ENCODE results near the gene PNLIP.

PNLIP gene

DNA sequence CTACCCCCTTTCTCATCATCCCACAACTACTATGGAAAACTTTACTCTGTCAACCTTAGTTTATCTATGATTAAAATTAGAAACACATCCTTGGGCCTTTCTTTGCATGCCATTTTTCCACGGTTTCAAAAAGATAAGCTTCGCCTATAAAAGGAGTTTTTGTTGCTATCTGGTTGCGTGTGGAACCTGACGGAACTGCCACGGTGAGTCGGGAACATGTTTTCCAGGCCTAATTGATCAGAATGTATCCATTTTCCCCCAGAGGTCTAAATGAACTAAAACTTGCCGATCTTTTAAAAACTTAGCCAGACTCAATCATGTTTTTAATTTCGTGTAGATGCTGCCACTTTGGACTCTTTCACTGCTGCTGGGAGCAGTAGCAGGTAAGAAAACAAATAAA lies at the start of gene PNLIP:
PNLIP (plus strand) TSS at position 176 of the 400 bp plus-strand sequence; CDS start at position 338, 162 bp downstream.
- no peak for DNase-seq

DNA sequence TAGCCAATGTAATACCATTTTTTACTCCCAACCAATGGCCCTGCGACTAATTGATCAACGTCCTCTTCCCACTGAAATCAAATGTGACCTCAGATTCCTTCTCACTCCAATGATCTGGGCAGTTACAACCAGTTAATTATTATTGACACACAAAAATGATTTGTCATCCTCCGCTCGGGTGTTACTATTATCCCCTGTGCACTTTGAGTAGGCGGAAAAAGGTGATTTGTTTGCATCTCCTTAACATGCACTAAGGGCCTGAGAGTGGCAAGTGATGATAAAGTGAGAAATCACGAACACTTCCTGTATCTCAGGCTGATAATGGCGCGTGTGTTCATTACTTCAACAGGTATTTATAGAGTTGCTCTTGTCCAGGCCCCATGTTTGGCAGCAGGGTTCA lies 40.9 kb upstream of the PNLIP start:
- DNase-seq = no peak

DNA sequence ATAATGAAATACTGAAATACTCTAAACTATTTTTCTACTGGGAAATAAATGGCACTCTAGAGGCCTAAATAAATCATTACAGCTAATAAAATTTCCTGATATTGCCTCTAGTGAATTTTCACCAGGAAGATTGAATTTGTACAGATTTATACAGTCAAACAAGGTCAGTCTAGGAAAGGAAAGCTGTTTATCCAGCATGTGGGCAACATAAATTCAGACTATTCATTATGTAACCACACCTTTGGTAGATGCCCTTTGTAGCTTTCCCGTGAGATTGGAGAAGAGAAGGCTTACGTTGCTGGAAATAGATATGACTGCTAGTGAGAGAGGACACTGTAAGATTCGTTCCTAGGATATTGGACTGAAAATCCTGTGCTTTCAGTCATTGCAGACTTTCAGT lies 35.2 kb upstream of the PNLIP start:
- DNase-seq = no peak

DNA sequence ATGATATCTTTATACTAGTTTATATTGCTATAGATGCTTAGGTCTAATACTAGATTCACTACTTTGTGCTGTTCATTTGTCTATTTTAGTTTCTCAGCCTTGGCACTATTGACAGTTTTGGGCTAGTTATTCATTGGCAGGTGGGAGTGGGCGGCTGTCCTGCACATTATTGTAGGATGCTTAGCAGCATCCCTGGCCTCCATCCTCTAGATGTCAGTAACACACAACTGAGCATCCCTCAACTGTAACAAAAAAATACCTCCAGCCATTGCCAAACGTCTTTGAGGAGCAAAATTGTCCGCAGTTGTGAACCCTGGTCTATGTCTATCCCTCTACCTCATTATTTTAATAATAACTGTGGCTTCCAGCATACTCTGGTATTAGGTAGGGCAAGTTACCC lies 34.4 kb upstream of the PNLIP start:
- no peak for DNase-seq

DNA sequence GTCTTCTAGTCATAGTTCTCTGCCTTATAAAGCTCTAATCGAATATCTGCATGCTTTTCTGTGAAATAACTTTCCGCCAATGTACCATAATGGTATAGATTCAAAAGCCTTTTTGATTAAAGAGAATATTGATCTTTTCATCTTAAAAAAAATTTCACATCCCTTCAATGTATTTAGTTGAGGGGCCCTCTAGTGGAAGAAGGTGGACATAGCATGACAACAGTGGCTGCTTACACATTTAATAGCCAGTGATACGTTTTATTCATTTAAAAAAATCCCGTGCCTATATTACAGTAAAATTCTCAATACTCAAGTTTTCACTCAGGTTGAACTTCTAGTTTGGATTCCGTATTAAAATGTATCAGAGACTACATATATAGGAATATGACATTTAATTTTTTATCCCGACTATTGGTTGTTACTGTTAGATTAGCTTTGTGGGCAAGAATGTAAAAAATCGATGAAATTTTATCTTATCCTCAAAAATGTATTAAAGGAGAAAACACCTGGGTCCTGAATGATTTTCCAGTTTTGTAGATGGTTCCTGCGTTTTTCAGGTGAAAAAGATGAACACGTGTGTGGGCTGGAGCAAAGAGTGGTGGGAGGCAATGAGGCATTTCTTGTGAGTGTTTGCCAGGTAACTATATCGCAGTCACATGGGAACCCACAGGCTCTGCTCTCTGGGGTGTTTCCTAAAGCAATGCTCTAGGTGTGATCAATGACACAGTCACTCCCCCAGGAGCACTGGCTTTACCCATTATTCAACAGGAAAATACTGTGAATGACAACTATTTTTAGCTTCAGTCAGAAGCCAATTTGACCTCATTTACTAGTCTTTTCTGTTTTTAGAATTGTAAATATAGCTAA lies 24.1 kb upstream of the PNLIP start:
- DNase-seq = no peak

DNA sequence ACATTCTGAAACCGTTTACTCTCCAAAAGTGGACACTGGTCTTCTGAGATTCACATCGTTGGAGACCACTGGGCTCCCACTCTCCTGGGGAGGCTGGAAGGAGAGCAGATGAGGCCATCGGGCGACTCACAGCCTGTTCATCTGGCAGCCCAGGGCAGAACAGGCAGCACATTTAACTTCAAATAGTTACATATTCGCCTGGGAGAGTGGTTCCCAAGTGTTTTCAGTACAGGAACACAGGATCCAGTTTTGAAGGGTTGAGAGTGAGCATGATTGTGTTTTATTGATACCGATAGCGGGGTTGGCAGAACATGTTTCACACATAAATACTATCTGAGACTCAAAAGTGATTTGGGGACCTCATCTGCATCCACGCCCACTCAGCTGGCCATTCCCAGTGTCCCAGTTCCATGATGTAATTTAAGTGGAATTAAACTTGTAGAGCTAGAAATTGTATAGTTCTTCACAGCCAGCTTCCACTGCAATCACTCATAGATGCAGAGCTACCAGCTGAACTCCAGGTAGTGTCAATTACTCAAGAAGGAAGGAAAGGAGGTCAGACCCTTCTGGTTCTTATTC lies 22.8 kb upstream of the PNLIP start:
- no peak for DNase-seq

- DNase-seq = no peak
Observed at GRCh38 chr10:116524736-116525135, 21.0 kb upstream of the PNLIP start.

DNA sequence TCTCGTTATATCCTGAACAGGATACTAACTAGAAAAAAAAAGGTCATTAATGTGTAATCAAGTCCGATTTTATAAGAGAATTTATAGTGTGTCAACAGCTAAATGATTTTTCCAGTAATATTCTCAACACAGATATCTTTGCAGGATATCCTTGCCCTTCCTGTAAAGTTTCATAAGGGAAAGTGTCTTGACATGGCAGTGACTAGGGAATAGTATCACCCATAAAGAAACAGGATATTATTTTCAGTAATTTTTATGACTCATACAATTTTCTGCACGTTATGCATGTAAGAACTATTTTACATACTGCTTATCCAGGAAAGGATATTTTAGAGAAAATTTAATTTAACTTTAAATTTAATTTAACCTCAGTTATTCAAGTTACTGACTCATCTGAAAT lies 19.5 kb upstream of the PNLIP start:
- DNase-seq = no peak

DNA sequence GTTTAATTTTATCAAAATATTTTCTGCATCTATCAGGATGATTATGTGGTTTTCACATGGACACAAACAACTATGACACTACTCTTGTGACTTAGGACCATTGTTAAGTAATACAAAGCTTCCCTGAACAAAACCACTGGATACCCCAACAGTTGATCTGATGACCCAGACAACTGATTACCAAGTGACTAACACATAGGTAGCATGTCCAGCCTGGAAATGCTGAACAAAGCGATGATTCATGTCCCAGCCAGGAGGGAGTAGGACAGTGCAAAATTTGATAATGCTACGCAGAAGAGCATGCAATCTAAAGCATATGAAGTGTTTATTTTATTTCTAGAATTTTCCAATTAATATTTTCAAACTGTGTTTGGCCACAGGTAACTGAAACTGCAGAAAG lies 8.9 kb upstream of the PNLIP start:
- no peak for DNase-seq

DNA sequence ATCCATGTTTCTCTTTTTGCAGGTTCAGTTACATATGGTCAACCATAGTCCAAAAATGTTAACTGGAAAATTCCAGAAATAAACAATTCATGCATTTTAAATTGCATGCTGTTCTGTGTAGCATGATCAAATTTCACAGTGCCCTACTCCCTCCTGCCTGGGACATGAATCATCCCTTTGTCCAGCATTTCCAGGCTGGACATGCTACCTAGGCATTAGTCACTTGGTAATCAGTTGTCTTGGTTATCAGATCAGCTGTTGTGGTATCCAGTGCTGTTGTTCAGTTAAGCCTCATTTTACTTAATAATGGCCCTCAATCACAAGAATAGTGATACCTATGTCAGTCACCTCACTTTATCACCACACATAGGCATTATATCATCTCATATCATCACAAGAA lies 7.3 kb upstream of the PNLIP start:
- no peak for DNase-seq

DNA sequence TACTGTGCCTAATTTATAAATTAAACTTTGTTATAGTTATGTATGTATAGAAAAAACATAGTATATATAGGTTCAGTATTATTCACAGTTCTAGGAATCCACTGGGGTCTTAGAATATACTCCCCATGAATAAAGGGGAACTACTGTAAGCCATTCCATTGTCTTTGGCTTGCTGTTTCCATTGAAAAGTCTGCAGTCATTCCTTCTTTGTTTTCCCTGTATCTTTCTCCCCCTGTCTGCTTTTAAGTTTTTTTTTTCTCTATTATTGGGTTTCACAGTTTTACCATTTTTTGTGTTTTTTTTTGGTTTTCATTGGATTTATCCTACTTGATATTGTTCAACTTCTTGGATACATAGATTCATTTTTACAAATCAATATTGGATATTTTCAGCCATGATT lies 6.7 kb upstream of the PNLIP start:
- no peak for DNase-seq

GRCh38 chr10:116540814-116541213 lies 4.9 kb upstream of the PNLIP start:
- DNase-seq = no peak

DNA sequence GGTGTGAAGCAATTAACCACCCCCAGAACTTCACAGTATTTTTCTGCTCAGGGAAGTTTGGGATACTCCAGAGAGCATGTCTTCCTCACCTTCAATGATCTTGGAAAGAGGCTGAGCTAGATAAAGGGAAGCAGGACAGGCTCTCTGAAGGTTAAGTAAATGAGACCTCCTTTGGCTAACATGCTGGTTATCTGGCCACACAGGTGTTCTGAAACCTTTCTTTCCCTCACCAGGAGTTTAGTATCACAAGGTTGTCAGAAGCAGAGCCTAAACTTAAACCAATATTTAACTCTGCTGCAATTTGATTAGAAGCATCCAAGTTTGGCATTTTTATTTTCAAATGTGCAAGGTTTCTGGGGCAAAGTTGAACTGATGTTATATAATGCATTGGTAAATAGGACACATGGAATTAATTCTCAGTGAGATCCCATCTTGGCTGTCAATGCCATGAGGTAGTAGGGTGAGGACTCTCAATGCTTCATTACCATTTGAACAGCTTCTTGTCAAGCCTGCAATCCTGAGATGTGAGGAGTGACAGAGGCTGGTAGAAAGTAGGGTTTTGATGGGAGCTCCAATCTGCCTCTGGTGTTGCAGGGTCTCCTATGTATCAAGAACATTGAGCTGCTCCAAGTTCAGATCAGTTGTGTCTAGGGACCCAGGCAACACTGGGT lies 3.6 kb upstream of the PNLIP start:
- DNase-seq = no peak

DNA sequence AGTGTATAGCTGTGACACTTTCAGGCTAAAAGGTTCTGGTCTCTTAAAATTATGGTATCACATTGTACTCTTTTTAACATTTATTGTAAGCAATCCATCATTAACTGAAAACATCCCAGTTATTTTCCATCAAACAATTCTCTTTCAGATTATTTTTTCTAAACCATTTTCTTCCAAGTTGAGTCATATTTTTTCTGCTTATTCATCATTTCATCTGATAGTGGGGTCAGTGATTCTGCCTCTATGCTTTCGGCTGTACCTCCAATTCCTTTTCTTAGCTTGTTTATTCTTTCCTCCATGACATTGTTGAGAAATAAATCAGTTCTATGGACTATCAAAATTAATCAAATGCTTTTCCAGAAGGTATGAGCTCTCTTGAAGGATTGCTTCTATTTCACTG lies 609 bp upstream of the PNLIP start:
- no peak for DNase-seq

DNA sequence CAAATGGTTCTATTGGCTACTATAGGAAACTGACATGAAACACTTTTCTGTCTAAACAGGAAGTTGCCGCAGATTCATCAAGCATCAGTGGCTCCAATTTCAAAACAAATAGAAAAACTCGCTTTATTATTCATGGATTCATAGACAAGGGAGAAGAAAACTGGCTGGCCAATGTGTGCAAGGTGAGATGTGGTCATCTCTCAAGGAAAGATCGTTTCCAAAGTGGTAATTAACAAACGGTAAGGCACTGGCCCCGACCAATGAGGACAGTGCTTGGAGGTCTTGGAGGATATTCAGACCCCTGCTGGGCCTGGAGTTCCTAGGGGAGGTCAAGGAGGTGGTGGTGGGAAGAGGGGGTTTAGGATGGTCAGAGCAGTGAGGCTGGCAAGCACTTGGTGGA lies 2.6 kb downstream of the PNLIP start:
- no peak for DNase-seq

DNA sequence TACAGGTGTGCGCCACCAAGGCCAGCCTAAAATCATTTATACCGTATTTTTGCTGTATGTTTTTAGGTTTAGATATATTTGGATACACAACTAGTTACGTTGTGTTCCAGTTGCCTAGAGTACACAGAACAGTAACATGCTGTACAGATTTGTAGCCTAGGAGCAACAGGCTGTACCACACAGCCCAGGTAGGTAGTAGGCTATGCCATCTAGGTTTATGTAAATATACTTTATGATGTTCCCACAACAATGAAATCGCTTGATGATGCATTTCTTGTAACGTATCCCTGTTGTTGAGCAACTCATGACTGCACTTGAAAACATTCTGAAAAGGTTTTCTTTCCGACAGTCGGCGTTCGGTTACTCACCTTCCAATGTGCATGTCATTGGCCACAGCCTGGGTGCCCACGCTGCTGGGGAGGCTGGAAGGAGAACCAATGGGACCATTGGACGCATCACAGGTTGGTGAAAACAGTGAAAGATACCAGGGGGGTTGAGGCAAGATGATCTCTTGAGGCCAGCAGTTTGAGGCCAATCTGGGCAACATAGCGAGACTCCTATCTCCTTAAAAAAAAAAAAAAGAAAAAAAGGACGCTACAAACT lies 7.7 kb downstream of the PNLIP start:
- DNase-seq = no peak

- no peak for DNase-seq
Observed at GRCh38 chr10:116554628-116555027, 8.9 kb downstream of the PNLIP start.

DNA sequence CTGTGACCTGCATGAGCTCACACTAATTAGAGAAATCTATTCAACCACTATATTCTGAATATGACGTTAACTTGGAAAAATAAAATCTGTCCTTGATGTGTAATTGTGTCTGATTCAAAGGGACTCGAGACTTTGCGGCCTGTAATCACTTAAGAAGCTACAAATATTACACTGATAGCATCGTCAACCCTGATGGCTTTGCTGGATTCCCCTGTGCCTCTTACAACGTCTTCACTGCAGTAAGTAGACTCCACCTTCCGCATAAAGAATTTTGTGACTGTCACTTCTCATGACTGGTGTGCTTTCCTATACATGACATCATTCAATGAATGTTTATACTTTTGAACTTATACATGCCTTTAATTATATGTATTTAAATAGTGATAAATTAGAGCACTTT lies 10.1 kb downstream of the PNLIP start:
- no peak for DNase-seq

GRCh38 chr10:116557305-116557880 lies 11.7 kb downstream of the PNLIP start:
- DNase-seq = no peak

DNA sequence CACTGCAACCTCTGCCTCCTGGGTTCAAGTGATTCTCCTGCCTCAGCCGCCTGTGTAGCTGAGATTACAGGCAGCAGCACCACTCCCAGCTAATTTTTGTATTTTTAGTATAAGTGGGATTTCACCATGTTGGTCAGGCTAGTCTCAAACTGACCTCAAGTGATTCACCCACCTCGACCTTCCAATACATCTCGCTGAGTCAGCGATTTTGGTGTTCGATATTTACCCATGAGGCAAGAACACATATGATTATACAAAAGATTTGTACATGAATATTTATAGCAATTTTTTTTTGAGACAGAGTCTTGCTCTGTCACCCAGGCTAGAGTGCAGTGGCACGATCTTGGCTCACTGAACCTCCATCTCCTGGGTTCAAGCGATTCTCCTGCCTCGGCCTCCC lies 19.8 kb downstream of the PNLIP start:
- no peak for DNase-seq

GRCh38 chr10:116566932-116567331 lies 21.2 kb downstream of the PNLIP start:
- DNase-seq = no peak

GRCh38 chr10:116567335-116567734 lies 21.6 kb downstream of the PNLIP start:
- DNase-seq = no peak

- DNase-seq = no peak
Observed at GRCh38 chr10:116574797-116575196, 29.1 kb downstream of the PNLIP start.

Measured in activated CD8-positive, alpha-beta memory T cell treated with anti-CD3 and anti-CD28 coated beads, Interleukin-2, amount 50 U/mL, for 48 hours (primary cell).